DOHH2 (cell line): Measurements from ENCODE around the gene KCTD15.

Experiments
- H3F3A ChIP-seq: fragments of 200-600 bp; sonication (generic), shearing (Covaris generic); 2 replicates; pipeline ENCODE4 v1.6.0; 2016; ENCODE audit warnings: antibody characterized with exemption, mild to moderate bottlenecking; ENCODE audit not compliant: control insufficient read depth, insufficient read depth
- H3K27ac ChIP-seq: fragments of 200-600 bp; sonication (generic); 2 replicates; pipeline ENCODE4 v1.5.1; 2014; ENCODE audit warnings: low read depth, mild to moderate bottlenecking, low read length, moderate library complexity
- H3K27me3 ChIP-seq: fragments of 200-600 bp; sonication (generic); 2 replicates; pipeline ENCODE4 v1.6.1; 2014; ENCODE audit warnings: mild to moderate bottlenecking, low read length, mixed read lengths; ENCODE audit not compliant: control insufficient read depth
- H3K36me3 ChIP-seq: fragments of 200-600 bp; sonication (generic); 2 replicates; pipeline ENCODE4 v1.6.1; 2014; ENCODE audit warnings: mild to moderate bottlenecking, low read length, moderate library complexity, mixed read lengths; ENCODE audit not compliant: control insufficient read depth
- H3K4me1 ChIP-seq: fragments of 200-600 bp; sonication (generic); 2 replicates; pipeline ENCODE4 v1.6.1; 2014; ENCODE audit warnings: mild to moderate bottlenecking, low read length, mixed read lengths; ENCODE audit not compliant: control insufficient read depth
- H3K4me2 ChIP-seq: fragments of 200-600 bp; sonication (generic); 2 replicates; pipeline ENCODE4 v1.6.0; 2014; ENCODE audit warnings: mild to moderate bottlenecking, low read length, moderate library complexity
- H3K4me3 ChIP-seq: fragments of 200-600 bp; sonication (generic); 2 replicates; pipeline ENCODE4 v1.5.1; 2014; ENCODE audit warnings: mild to moderate bottlenecking, low read length, mixed read lengths
- H3K79me2 ChIP-seq: fragments of 200-600 bp; sonication (generic); 2 replicates; pipeline ENCODE4 v1.6.1; 2014; ENCODE audit warnings: mild to moderate bottlenecking, low read length, mixed read lengths; ENCODE audit not compliant: control insufficient read depth
- H3K9me2 ChIP-seq: fragments of 200-600 bp; sonication (generic); replicated peaks from 2 replicates; pipeline ENCODE4 v1.6.1; 2014; ENCODE audit warnings: mild to moderate bottlenecking, low read length, mixed read lengths; ENCODE audit not compliant: control insufficient read depth
- H3K9me3 ChIP-seq: fragments of 200-600 bp; sonication (generic); 2 replicates; pipeline ENCODE4 v1.6.1; 2014; ENCODE audit warnings: antibody characterized with exemption, low read length, mixed read lengths; ENCODE audit not compliant: control insufficient read depth, insufficient read depth
- H4K20me1 ChIP-seq: fragments of 200-600 bp; sonication (generic); 2 replicates; pipeline ENCODE4 v1.6.0; 2014; ENCODE audit warnings: low read depth, mild to moderate bottlenecking, antibody characterized with exemption, low read length, moderate library complexity; ENCODE audit not compliant: control insufficient read depth, insufficient read depth
- EZH2phosphoT487 ChIP-seq: fragments of 200-600 bp; sonication (generic); IDR thresholded peaks from 2 replicates; pipeline ENCODE4 v1.6.1; 2017; ENCODE audit warnings: borderline replicate concordance, mild to moderate bottlenecking, antibody characterized with exemption, low read length, moderate library complexity, mixed read lengths
- TF ChIP-seq, protein P1 (sequence below): fragments of 200-600 bp; sonication (generic); IDR thresholded peaks from one replicate; pipeline ENCODE4 v1.5.1; 2014; ENCODE audit warnings: antibody characterized with exemption, mild to moderate bottlenecking, low read depth, low read length; ENCODE audit not compliant: poor library complexity, severe bottlenecking

Gene KCTD15

GRCh38 chr19:33861950-33862349 is 65.3 kb downstream of the KCTD15 start:
- no peaks in the 10 kb centered on the region for H4K20me1 ChIP-seq
- no peak overlapping the region for H3K27ac ChIP-seq
- no peaks in the 10 kb centered on the region for H3F3A ChIP-seq
- no peaks in the 10 kb centered on the region for H3K79me2 ChIP-seq
- TF ChIP-seq, protein P1, sequence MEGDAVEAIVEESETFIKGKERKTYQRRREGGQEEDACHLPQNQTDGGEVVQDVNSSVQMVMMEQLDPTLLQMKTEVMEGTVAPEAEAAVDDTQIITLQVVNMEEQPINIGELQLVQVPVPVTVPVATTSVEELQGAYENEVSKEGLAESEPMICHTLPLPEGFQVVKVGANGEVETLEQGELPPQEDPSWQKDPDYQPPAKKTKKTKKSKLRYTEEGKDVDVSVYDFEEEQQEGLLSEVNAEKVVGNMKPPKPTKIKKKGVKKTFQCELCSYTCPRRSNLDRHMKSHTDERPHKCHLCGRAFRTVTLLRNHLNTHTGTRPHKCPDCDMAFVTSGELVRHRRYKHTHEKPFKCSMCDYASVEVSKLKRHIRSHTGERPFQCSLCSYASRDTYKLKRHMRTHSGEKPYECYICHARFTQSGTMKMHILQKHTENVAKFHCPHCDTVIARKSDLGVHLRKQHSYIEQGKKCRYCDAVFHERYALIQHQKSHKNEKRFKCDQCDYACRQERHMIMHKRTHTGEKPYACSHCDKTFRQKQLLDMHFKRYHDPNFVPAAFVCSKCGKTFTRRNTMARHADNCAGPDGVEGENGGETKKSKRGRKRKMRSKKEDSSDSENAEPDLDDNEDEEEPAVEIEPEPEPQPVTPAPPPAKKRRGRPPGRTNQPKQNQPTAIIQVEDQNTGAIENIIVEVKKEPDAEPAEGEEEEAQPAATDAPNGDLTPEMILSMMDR, result no peak
- no peak for TF ChIP-seq EZH2phosphoT487
- H3K4me3 ChIP-seq, result no peak overlapping the region
- H3K9me3 ChIP-seq, result no peaks in the 10 kb centered on the region
- H3K4me2 ChIP-seq, result no peak overlapping the region
- no peaks in the 10 kb centered on the region for H3K27me3 ChIP-seq
- no peaks in the 10 kb centered on the region for H3K9me2 ChIP-seq
- H3K36me3 ChIP-seq, result no peaks in the 10 kb centered on the region
- H3K4me1 ChIP-seq, result no peaks in the 10 kb centered on the region

DNA sequence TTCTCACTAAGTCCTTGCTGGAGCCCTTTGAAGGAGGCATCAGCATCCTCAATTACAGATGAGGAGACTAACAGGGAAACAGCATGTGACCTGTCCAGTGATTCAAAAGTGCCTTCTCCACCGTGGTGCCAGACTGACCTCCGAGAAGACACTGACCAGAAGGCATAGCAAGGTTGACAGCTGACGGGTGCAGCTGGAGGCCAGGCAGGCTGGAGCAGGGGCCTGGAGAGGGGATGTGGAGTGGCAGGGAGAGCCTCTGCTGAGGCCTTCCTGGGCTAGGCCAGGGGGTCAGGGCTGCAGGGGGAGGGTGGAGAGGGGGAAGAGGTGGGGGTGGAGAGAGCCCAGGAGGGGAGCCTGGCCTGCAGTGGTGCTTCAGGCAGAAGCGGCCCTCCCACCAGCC is 66.3 kb downstream of the KCTD15 start:
- no peaks in the 10 kb centered on the region for H3K9me2 ChIP-seq
- TF ChIP-seq, protein P1, result no peak
- H3F3A ChIP-seq, result no peaks in the 10 kb centered on the region
- no peak overlapping the region for H3K4me2 ChIP-seq
- H4K20me1 ChIP-seq, result no peaks in the 10 kb centered on the region
- no peaks in the 10 kb centered on the region for H3K79me2 ChIP-seq
- no peaks in the 10 kb centered on the region for H3K9me3 ChIP-seq
- H3K27ac ChIP-seq, result no peak overlapping the region
- H3K36me3 ChIP-seq, result no peaks in the 10 kb centered on the region
- H3K27me3 ChIP-seq, result no peaks in the 10 kb centered on the region
- H3K4me1 ChIP-seq, result no peaks in the 10 kb centered on the region
- no peak overlapping the region for H3K4me3 ChIP-seq

- Histone ChIP-seq H3K4me1 (no peaks in the 10 kb centered on the region), H3K9me3 (no peaks in the 10 kb centered on the region), H3K4me3 (no peak overlapping the region), H3K79me2 (no peaks in the 10 kb centered on the region), H3K4me2 (no peak overlapping the region), H3K27me3 (no peaks in the 10 kb centered on the region), H4K20me1 (no peaks in the 10 kb centered on the region), H3F3A (no peaks in the 10 kb centered on the region), H3K9me2 (no peaks in the 10 kb centered on the region), H3K36me3 (no peaks in the 10 kb centered on the region), H3K27ac (no peak overlapping the region)
- no peak for TF ChIP-seq EZH2phosphoT487
- TF ChIP-seq, protein P1, result no peak
Measured at GRCh38 chr19:33863436-33863835, 66.8 kb downstream of the KCTD15 start.
